T-helper 1 cell treated with Interleukin-12 subunit alpha and Interleukin-12 subunit beta and Interleukin-4 antibody, amounts not matched to agents 30 ng/mL and 1 ng/mL, for 36 hours (primary cell): ENCODE results near the gene CALY. TPM values are rescaled to one million over a fixed set of nuclear protein-coding genes. Genes with fewer than 3 reads are reported as not detected.
"Not testable (repeated sequence)": the region's sequence is repeated elsewhere in the genome, so short reads cannot be mapped to it uniquely, and the experiment has no call there.

Source experiments
- intact Hi-C: fragments of 100-400 bp; cut with micrococcal nuclease; formaldehyde crosslinking; loops from one replicate; pipeline ENCODE4 v1.15.1; 2024
- total RNA-seq: library from RNA; stranded (reverse); gene quantifications from 2 replicates; pipeline ENCODE4 v1.2.3, GENCODE V29; 2022

The CALY gene
- total RNA-seq, 1 donor from 2014 or later = 0.44 TPM

GRCh38 chr10:133367461-133367860 is 30.8 kb upstream of the CALY start:
- intact Hi-C loops = not testable (repeated sequence)

GRCh38 chr10:133366751-133367150 is 30.1 kb upstream of the CALY start:
- intact Hi-C loops = no loop called here

GRCh38 chr10:133366130-133366478 is 29.4 kb upstream of the CALY start:
- intact Hi-C loops = no loop called here

- intact Hi-C loops = no loop called here
Observed at GRCh38 chr10:133365461-133366129, 28.9 kb upstream of the CALY start.

GRCh38 chr10:133364645-133365431 is 28.1 kb upstream of the CALY start:
- intact Hi-C loops = no loop called here

- intact Hi-C loops = no loop called here
Observed at GRCh38 chr10:133362846-133363245, 26.1 kb upstream of the CALY start.

- intact Hi-C loops = no loop called here
Observed at GRCh38 chr10:133361773-133362441, 25.2 kb upstream of the CALY start.

GRCh38 chr10:133361227-133361626 is 24.5 kb upstream of the CALY start:
- intact Hi-C loops = no loop called here

- intact Hi-C loops = loop anchor here (2.0 to 5.0 kb wide), 2 partner anchors 31 to 1173 kb away; partner anchors contain the start of gene DPYSL4
Observed at GRCh38 chr10:133359972-133360610, 23.4 kb upstream of the CALY start.

- intact Hi-C loops = loop anchor here (2.0 to 5.0 kb wide), 2 partner anchors 31 to 1172 kb away; partner anchors contain the start of gene DPYSL4
Observed at GRCh38 chr10:133359554-133359971, 22.9 kb upstream of the CALY start.

GRCh38 chr10:133358925-133359310 is 22.2 kb upstream of the CALY start:
- intact Hi-C loops = loop anchor here (1.0 to 5.0 kb wide), 7 partner anchors 14 to 1172 kb away; partner anchors contain the start of genes DPYSL4, ECHS1 and MTG1

- intact Hi-C loops = loop anchor here (1.0 to 5.0 kb wide), 7 partner anchors 15 to 1171 kb away; partner anchors contain the start of genes DPYSL4, ECHS1 and MTG1
Observed at GRCh38 chr10:133358162-133358924, 21.6 kb upstream of the CALY start.

GRCh38 chr10:133357285-133358161 is 20.8 kb upstream of the CALY start, which contains the start of gene FUOM:
FUOM (minus strand) TSS chr10:133358019; CDS start chr10:133358007, 12 bp downstream.
- intact Hi-C loops = loop anchor here (1.0 to 5.0 kb wide), 9 partner anchors 16 to 1170 kb away; partner anchors contain the start of genes CALY, DPYSL4, ECHS1 and MTG1

GRCh38 chr10:133356549-133357284 is 20.0 kb upstream of the CALY start:
- intact Hi-C loops = loop anchor here (1.0 to 5.0 kb wide), 3 partner anchors 20 to 1169 kb away; partner anchors contain the start of genes CALY and DPYSL4

- intact Hi-C loops = loop anchor here (5.0 kb wide), 1 partner anchor 1169 kb away; the partner anchor contains the start of gene DPYSL4
Observed at GRCh38 chr10:133355991-133356390, 19.3 kb upstream of the CALY start.

- intact Hi-C loops = loop anchor here (5.0 kb wide), 1 partner anchor 1168 kb away; the partner anchor contains the start of gene DPYSL4
Observed at GRCh38 chr10:133355266-133355665, 18.6 kb upstream of the CALY start.

- intact Hi-C loops = loop anchor here (5.0 kb wide), 1 partner anchor 1167 kb away; the partner anchor contains the start of gene DPYSL4
Observed at GRCh38 chr10:133354672-133355240, 18.1 kb upstream of the CALY start.
